HS-27A (cell line): Measurements from ENCODE around the gene MMP1.
A peak's percentile ranks its signal among the peaks of the same experiment; 100 is the strongest.
"Not testable (repeated sequence)": the region's sequence is repeated elsewhere in the genome, so short reads cannot be mapped to it uniquely, and the experiment has no call there.

Experiments used
- DNase-seq: peaks from one replicate; pipeline ENCODE4 v3.0.0-alpha.2; 2012; ENCODE audit warnings: low read depth, missing footprints

MMP1 gene

GRCh38 chr11:102760344-102761035 is 37.5 kb downstream of the MMP1 start:
- DNase-seq, result peak; percentile 41

GRCh38 chr11:102757823-102758549 is 40.0 kb downstream of the MMP1 start:
- no peak for DNase-seq

DNA sequence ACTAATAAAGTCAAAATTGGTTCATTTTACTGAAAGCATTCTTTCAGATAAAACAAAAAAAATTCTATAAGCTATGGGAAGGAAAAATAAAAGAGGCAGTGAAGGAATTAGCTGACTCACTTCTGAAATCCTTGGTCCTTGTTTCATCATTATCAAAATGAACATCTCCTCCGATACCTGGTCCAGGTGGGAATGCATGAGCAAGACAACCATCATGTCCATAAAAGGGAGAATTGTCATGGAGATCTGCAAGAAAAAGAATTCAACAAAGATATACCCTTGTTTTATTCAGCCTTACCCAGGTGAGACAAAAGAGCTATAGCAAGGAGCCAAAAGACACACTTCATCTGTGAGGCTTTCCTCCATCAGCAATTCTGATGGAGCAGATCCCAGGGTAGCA is 44.7 kb downstream of the MMP1 start:
- DNase-seq, result no peak

- no peak for DNase-seq
Measured at GRCh38 chr11:102751673-102752072, 46.3 kb downstream of the MMP1 start.

DNA sequence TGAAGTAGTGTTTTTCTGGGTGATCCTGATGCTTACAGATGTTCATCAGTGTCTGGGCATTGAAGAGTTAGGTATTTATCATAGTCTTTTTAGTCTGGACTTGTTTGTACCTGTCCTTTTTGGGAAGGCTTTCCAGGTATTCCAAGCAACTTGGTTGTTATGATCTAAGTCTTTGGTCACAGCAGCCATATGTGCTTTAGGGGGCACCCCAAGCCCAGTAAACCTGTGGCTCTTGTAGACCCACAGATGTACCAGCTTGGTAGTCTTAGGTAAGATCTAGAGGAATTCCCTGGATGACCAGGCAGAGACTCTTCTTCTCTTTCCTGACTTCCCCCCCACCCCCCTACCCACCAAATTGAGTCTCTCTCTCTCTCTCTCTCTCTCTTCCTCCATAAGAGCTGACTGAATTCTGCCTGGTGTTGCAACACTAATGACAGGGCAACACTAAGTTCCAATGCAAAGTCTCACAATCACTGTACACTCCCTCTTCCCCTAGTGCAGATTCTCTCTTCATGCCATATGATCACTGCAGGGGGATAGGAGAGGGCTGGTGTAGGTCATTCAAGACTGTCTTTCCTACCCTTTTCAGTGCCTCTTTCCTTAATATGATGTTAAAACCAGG is 48.7 kb downstream of the MMP1 start:
- no peak for DNase-seq

GRCh38 chr11:102746746-102747578 is 51.0 kb downstream of the MMP1 start:
- not testable (repeated sequence) for DNase-seq
